Suppressor macrophage treated with lipopolysaccharide for 1 hour (primary cell): ENCODE data around the gene JAKMIP3.

ENCODE experiments used
- DNase-seq, 3 donors: peaks; one replicate each; pipeline ENCODE4 v3.0.0-alpha.2; 2020 to 2022

JAKMIP3 gene

GRCh38 chr10:132113766-132114365 is 48.1 kb downstream of the JAKMIP3 start:
- DNase-seq: no peak

GRCh38 chr10:132114953-132115520 is 49.3 kb downstream of the JAKMIP3 start:
- no peak for DNase-seq
